HepG2 (cell line): ENCODE data around the gene GPR176. TPM values are rescaled to one million over a fixed set of nuclear protein-coding genes. Genes with fewer than 3 reads are reported as not detected.

Source experiments
- IRX3 ChIP-seq: sonication (generic); formaldehyde crosslinking; IDR thresholded peaks from 2 replicates; pipeline ENCODE4 v1.8.1; 2023; ENCODE audit warnings: mild to moderate bottlenecking, low read depth, missing genetic modification reagents, borderline replicate concordance
- KDM3A ChIP-seq: IDR thresholded peaks from 2 replicates; pipeline ENCODE4 v1.6.1; 2018; ENCODE audit warnings: low read depth, missing compliant biosample characterization
- NFKB2 ChIP-seq: sonication (generic); formaldehyde crosslinking; IDR thresholded peaks from 2 replicates; pipeline ENCODE4 v1.4.0; 2020; ENCODE audit warnings: missing genetic modification reagents, borderline replicate concordance
- NFKBIZ ChIP-seq: IDR thresholded peaks from 2 replicates; pipeline ENCODE4 v1.6.1; 2018; ENCODE audit warnings: missing genetic modification reagents, missing compliant biosample characterization
- PHB2 ChIP-seq: fragments of 450-650 bp; IDR thresholded peaks from 2 replicates; pipeline ENCODE4 v1.6.1; 2018; ENCODE audit not compliant: partially characterized antibody
- PRMT3 ChIP-seq: sonication (generic); formaldehyde crosslinking; IDR thresholded peaks from 2 replicates; pipeline ENCODE4 v1.8.1; 2022; ENCODE audit warnings: low read depth, mild to moderate bottlenecking, moderate library complexity, missing genetic modification reagents, borderline replicate concordance
- RELA ChIP-seq: sonication (generic); formaldehyde crosslinking; IDR thresholded peaks from 2 replicates; pipeline ENCODE4 v1.4.0; 2020; ENCODE audit warnings: missing genetic modification reagents
- RFX5 ChIP-seq: IDR thresholded peaks from 2 replicates; pipeline ENCODE4 v1.6.1; 2011; ENCODE audit warnings: low read depth, low read length, improper control_type of control experiment
- RNF2 ChIP-seq: fragments of 450-650 bp; conservative IDR thresholded peaks from 2 replicates; pipeline ENCODE4 v1.6.1; 2016; ENCODE audit warnings: low read depth
- SRY ChIP-seq: sonication (generic); formaldehyde crosslinking; IDR thresholded peaks from 2 replicates; pipeline ENCODE4 v1.8.0; 2022; ENCODE audit warnings: mild to moderate bottlenecking, missing genetic modification reagents
- TSC22D2 ChIP-seq: sonication (generic); formaldehyde crosslinking; IDR thresholded peaks from 2 replicates; pipeline ENCODE4 v1.5.1; 2020; ENCODE audit warnings: missing genetic modification reagents, mild to moderate bottlenecking, borderline replicate concordance
- ZBTB20 ChIP-seq: sonication (generic); formaldehyde crosslinking; IDR thresholded peaks from 2 replicates; pipeline ENCODE4 v1.8.1; 2023; ENCODE audit warnings: missing genetic modification reagents, low read depth, mild to moderate bottlenecking, borderline replicate concordance
- ZNF235 ChIP-seq: sonication (generic); formaldehyde crosslinking; IDR thresholded peaks from 2 replicates; pipeline ENCODE4 v1.8.1; 2023; ENCODE audit warnings: mild to moderate bottlenecking, missing genetic modification reagents, borderline replicate concordance
- ZNF331 ChIP-seq: sonication (generic); formaldehyde crosslinking; IDR thresholded peaks from 2 replicates; pipeline ENCODE4 v1.4.0; 2020; ENCODE audit warnings: missing genetic modification reagents
- ZNF451 ChIP-seq: sonication (generic); formaldehyde crosslinking; IDR thresholded peaks from 2 replicates; pipeline ENCODE4 v1.5.0; 2020; ENCODE audit warnings: mild to moderate bottlenecking, missing genetic modification reagents
- ZNF724P ChIP-seq: sonication (generic); formaldehyde crosslinking; IDR thresholded peaks from 2 replicates; pipeline ENCODE4 v1.8.0; 2022; ENCODE audit warnings: missing genetic modification reagents, borderline replicate concordance
- ZNF776 ChIP-seq: sonication (generic); formaldehyde crosslinking; IDR thresholded peaks from 2 replicates; pipeline ENCODE4 v1.4.0; 2020; ENCODE audit warnings: mild to moderate bottlenecking, missing genetic modification reagents
- polyA plus RNA-seq, 8 experiments: library from polyadenylated mRNA; depleted of rRNA in 3 of 8; stranded (reverse) in 7 of 8; unstranded in 1 of 8; fragments of >200 nt; fragmentation: Illumina TruSeq in 4 of 8; extraction: Trizol in 4 of 8; gene quantifications; 2 replicates each; pipeline versions ENCODE4 v1.2.1 to v1.2.3, GENCODE V29; 2011 to 2016; ENCODE audit warnings: low read depth in 4 of 8, missing spikeins in 1 of 8, mixed read lengths in 1 of 8; ENCODE audit not compliant: insufficient read depth in 1 of 8
- total RNA-seq, 5 experiments: library from RNA; depleted of rRNA; stranded (reverse); fragments of >200 nt; fragmentation: Illumina TruSeq; extraction: Trizol; gene quantifications; 2 replicates each; pipeline ENCODE4 v1.2.3, GENCODE V29; 2016; ENCODE audit warnings: low read depth in 1 of 5
- TF ChIP-seq, protein P1 (sequence below): fragments of 450-650 bp; IDR thresholded peaks from 2 replicates; pipeline ENCODE4 v1.6.1; 2016
- TF ChIP-seq, protein P2 (sequence below): sonication (generic); formaldehyde crosslinking; IDR thresholded peaks from 2 replicates; pipeline ENCODE4 v1.4.0; 2020; ENCODE audit warnings: missing genetic modification reagents
- TF ChIP-seq, protein P3 (sequence below): IDR thresholded peaks from 2 replicates; pipeline ENCODE4 v1.4.0; 2020; ENCODE audit warnings: mild to moderate bottlenecking, missing genetic modification reagents
- TF ChIP-seq, protein P4 (sequence below): sonication (generic); formaldehyde crosslinking; IDR thresholded peaks from 2 replicates; pipeline ENCODE4 v1.4.0; 2020; ENCODE audit warnings: mild to moderate bottlenecking, missing genetic modification reagents, borderline replicate concordance

GPR176 gene
- total and polyA plus RNA-seq, 2 of the 13 experiments (the other 11 are each of a cell fraction or from before 2014, with no cell fraction given) = 0.11 to 0.20 TPM

DNA sequence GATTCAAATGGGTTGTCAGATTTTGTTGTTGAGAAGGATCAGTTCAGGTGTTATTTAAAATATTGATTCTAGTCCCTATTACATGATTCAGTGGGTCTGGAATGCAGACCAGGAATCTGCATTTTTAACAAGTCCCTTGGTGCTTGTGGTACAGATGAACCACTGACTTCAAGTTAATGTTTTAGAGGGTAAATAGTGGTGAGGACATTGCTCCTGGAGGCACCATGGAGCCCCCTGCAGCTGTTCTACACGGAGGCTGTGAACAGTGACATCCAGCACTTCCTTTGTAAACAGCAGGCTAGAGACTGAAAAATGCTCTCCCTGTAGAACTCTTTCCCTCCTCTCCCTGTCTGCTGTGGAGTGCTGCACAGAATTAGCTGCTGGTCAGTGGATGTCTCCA is 132.6 kb downstream of the GPR176 start (continued):
- TF ChIP-seq RNF2 = no peak
- TF ChIP-seq TSC22D2 (CRISPR knock-in tag) = no peak
- TF ChIP-seq ZNF776 (CRISPR knock-in tag) = no peak
- TF ChIP-seq IRX3 (CRISPR knock-in tag) = no peak
- no peak for TF ChIP-seq ZNF235 (CRISPR knock-in tag)
- TF ChIP-seq ZNF451 (CRISPR knock-in tag) = no peak
- TF ChIP-seq ZNF724P = no peak
- no peak for TF ChIP-seq NFKBIZ (CRISPR knock-in tag)
- TF ChIP-seq KDM3A = no peak
- TF ChIP-seq, protein P1, sequence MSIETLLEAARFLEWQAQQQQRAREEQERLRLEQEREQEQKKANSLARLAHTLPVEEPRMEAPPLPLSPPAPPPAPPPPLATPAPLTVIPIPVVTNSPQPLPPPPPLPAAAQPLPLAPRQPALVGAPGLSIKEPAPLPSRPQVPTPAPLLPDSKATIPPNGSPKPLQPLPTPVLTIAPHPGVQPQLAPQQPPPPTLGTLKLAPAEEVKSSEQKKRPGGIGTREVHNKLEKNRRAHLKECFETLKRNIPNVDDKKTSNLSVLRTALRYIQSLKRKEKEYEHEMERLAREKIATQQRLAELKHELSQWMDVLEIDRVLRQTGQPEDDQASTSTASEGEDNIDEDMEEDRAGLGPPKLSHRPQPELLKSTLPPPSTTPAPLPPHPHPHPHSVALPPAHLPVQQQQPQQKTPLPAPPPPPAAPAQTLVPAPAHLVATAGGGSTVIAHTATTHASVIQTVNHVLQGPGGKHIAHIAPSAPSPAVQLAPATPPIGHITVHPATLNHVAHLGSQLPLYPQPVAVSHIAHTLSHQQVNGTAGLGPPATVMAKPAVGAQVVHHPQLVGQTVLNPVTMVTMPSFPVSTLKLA = no peak
- TF ChIP-seq, protein P2, sequence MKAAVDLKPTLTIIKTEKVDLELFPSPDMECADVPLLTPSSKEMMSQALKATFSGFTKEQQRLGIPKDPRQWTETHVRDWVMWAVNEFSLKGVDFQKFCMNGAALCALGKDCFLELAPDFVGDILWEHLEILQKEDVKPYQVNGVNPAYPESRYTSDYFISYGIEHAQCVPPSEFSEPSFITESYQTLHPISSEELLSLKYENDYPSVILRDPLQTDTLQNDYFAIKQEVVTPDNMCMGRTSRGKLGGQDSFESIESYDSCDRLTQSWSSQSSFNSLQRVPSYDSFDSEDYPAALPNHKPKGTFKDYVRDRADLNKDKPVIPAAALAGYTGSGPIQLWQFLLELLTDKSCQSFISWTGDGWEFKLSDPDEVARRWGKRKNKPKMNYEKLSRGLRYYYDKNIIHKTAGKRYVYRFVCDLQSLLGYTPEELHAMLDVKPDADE (CRISPR knock-in tag) = no peak
- TF ChIP-seq ZNF331 (CRISPR knock-in tag) = peak; percentile 37; the same call in 1 of the 2 replicates
- TF ChIP-seq NFKB2 (CRISPR knock-in tag) = no peak
- TF ChIP-seq PRMT3 = no peak
- no peak for TF ChIP-seq RELA (CRISPR knock-in tag)
- TF ChIP-seq PHB2 = no peak
- no peak for TF ChIP-seq SRY
- TF ChIP-seq, protein P3, sequence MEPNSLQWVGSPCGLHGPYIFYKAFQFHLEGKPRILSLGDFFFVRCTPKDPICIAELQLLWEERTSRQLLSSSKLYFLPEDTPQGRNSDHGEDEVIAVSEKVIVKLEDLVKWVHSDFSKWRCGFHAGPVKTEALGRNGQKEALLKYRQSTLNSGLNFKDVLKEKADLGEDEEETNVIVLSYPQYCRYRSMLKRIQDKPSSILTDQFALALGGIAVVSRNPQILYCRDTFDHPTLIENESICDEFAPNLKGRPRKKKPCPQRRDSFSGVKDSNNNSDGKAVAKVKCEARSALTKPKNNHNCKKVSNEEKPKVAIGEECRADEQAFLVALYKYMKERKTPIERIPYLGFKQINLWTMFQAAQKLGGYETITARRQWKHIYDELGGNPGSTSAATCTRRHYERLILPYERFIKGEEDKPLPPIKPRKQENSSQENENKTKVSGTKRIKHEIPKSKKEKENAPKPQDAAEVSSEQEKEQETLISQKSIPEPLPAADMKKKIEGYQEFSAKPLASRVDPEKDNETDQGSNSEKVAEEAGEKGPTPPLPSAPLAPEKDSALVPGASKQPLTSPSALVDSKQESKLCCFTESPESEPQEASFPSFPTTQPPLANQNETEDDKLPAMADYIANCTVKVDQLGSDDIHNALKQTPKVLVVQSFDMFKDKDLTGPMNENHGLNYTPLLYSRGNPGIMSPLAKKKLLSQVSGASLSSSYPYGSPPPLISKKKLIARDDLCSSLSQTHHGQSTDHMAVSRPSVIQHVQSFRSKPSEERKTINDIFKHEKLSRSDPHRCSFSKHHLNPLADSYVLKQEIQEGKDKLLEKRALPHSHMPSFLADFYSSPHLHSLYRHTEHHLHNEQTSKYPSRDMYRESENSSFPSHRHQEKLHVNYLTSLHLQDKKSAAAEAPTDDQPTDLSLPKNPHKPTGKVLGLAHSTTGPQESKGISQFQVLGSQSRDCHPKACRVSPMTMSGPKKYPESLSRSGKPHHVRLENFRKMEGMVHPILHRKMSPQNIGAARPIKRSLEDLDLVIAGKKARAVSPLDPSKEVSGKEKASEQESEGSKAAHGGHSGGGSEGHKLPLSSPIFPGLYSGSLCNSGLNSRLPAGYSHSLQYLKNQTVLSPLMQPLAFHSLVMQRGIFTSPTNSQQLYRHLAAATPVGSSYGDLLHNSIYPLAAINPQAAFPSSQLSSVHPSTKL (CRISPR knock-in tag) = peak; percentile 38; the same call in 1 of the 2 replicates
- no peak for TF ChIP-seq RFX5
- TF ChIP-seq, protein P4, sequence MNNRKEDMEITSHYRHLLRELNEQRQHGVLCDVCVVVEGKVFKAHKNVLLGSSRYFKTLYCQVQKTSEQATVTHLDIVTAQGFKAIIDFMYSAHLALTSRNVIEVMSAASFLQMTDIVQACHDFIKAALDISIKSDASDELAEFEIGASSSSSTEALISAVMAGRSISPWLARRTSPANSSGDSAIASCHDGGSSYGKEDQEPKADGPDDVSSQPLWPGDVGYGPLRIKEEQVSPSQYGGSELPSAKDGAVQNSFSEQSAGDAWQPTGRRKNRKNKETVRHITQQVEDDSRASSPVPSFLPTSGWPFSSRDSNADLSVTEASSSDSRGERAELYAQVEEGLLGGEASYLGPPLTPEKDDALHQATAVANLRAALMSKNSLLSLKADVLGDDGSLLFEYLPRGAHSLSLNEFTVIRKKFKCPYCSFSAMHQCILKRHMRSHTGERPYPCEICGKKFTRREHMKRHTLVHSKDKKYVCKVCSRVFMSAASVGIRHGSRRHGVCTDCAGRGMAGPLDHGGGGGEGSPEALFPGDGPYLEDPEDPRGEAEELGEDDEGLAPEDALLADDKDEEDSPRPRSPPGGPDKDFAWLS = no peak
- TF ChIP-seq ZBTB20 (CRISPR knock-in tag) = no peak
